ENCODE measurements around the gene RTN4R.
"Not testable (repeated sequence)": the region's sequence is repeated elsewhere in the genome, so short reads cannot be mapped to it uniquely, and the experiment has no call there.

Gene RTN4R

GRCh38 chr22:20305230-20305893 lies 37.2 kb upstream of the RTN4R start:
- DNase-seq, result not testable (repeated sequence)

- no peak for DNase-seq
Observed at GRCh38 chr22:20304646-20305045, 36.5 kb upstream of the RTN4R start.

GRCh38 chr22:20303229-20303534 lies 35.1 kb upstream of the RTN4R start:
- DNase-seq, result not testable (repeated sequence)

- DNase-seq, result no peak
Observed at GRCh38 chr22:20302438-20303228, 34.5 kb upstream of the RTN4R start.

GRCh38 chr22:20299746-20300136 lies 31.6 kb upstream of the RTN4R start:
- DNase-seq, result peak; percentile 53

- peak; percentile 86 for DNase-seq
Observed at GRCh38 chr22:20298803-20299745, 31.0 kb upstream of the RTN4R start.

- DNase-seq, result no peak
Observed at GRCh38 chr22:20298110-20298802, 30.1 kb upstream of the RTN4R start.

GRCh38 chr22:20297414-20298109 lies 29.4 kb upstream of the RTN4R start:
- no peak for DNase-seq

- no peak for DNase-seq
Observed at GRCh38 chr22:20296598-20296997, 28.5 kb upstream of the RTN4R start.

- DNase-seq, result no peak
Observed at GRCh38 chr22:20295262-20296064, 27.3 kb upstream of the RTN4R start.

GRCh38 chr22:20292673-20293232 lies 24.6 kb upstream of the RTN4R start:
- DNase-seq, result no peak

GRCh38 chr22:20292108-20292507 lies 24.0 kb upstream of the RTN4R start:
- DNase-seq, result no peak

GRCh38 chr22:20291604-20292063 lies 23.5 kb upstream of the RTN4R start:
- no peak for DNase-seq

- DNase-seq, result no peak
Observed at GRCh38 chr22:20291249-20291586, 23.1 kb upstream of the RTN4R start.

GRCh38 chr22:20290578-20291248 lies 22.6 kb upstream of the RTN4R start:
- DNase-seq, result no peak

GRCh38 chr22:20290045-20290392 lies 21.9 kb upstream of the RTN4R start:
- DNase-seq, result no peak

GRCh38 chr22:20289182-20290044 lies 21.3 kb upstream of the RTN4R start:
- not testable (repeated sequence) for DNase-seq

- not testable (repeated sequence) for DNase-seq
Observed at GRCh38 chr22:20286784-20287423, 18.8 kb upstream of the RTN4R start.

- DNase-seq, result not testable (repeated sequence)
Observed at GRCh38 chr22:20286312-20286660, 18.2 kb upstream of the RTN4R start.

Measured in NCI-H2227 treated with DMSO at 0.1 percent for 48 hours (cell line).